ENCODE results near the gene MED16. TPM values are rescaled to one million over a fixed set of nuclear protein-coding genes. Genes with fewer than 3 reads are reported as not detected.

Gene MED16
- total and polyA plus RNA-seq, 2 experiments from 2014 or later: 26.6 to 66.5 TPM

- peaks cover 27% of the 10 kb centered on the region for H3K4me1 ChIP-seq (ENCODE audit: insufficient read depth)
- no peaks in the 10 kb centered on the region for H3K9me3 ChIP-seq (ENCODE audit: low read depth)
- H3K9me2 ChIP-seq (ENCODE audit: insufficient read depth): no peaks in the 10 kb centered on the region
- H3K36me3 ChIP-seq (ENCODE audit: low read depth): no peaks in the 10 kb centered on the region; the same call in 1 of the 2 replicates
- H3K79me2 ChIP-seq (ENCODE audit: insufficient read depth): peaks cover 91% of the 10 kb centered on the region
- in situ Hi-C loops (cut with MboI): no loop called here
- H3K4me3 ChIP-seq: no peak overlapping the region
- H3K27ac ChIP-seq: no peak overlapping the region
- H3K9ac ChIP-seq: no peak overlapping the region
- TF ChIP-seq EZH2phosphoT487 (IDR thresholded peaks at IDR 0.05; ENCODE audit: insufficient read depth, low read depth) (no peak), EZH2 (IDR thresholded peaks at IDR 0.05; ENCODE audit: insufficient read depth, poor library complexity, severe bottlenecking) (no peak)
- 99% methylated on average over 16 of the region's 16 CpGs for WGBS, 2 experiments (ENCODE audit: low coverage in 1 of 2, low lambda C conversion rate in 2 of 2, missing lambda C conversion rate in 2 of 2)
- no peaks in the 10 kb centered on the region for H4K20me1 ChIP-seq (ENCODE audit: insufficient read depth)
- H2AFZ ChIP-seq: no peak overlapping the region
- H3K27me3 ChIP-seq (replicated peaks; ENCODE audit: insufficient read depth): no peaks in the 10 kb centered on the region
- DNase-seq: no peak
- H3K4me2 ChIP-seq (ENCODE audit: unreplicated experiment): no peak overlapping the region
- no peaks in the 10 kb centered on the region for H3F3A ChIP-seq (ENCODE audit: insufficient read depth)
Measured at GRCh38 chr19:937259-937694, 44.3 kb upstream of the MED16 start.

GRCh38 chr19:936175-936546 is 43.2 kb upstream of the MED16 start:
- TF ChIP-seq EZH2phosphoT487 (IDR thresholded peaks at IDR 0.05; ENCODE audit: insufficient read depth, low read depth) (no peak), EZH2 (IDR thresholded peaks at IDR 0.05; ENCODE audit: insufficient read depth, poor library complexity, severe bottlenecking) (no peak)
- H3K79me2 ChIP-seq (ENCODE audit: insufficient read depth): peaks cover 84% of the 10 kb centered on the region
- WGBS, 2 experiments (ENCODE audit: low coverage in 1 of 2, low lambda C conversion rate in 2 of 2, missing lambda C conversion rate in 2 of 2): 96 to 99% methylated on average over 10 of the region's 10 CpGs
- no peak overlapping the region for H3K27ac ChIP-seq
- no peaks in the 10 kb centered on the region for H3F3A ChIP-seq (ENCODE audit: insufficient read depth)
- no peak overlapping the region for H3K4me2 ChIP-seq (ENCODE audit: unreplicated experiment)
- no peaks in the 10 kb centered on the region for H3K9me3 ChIP-seq (ENCODE audit: low read depth)
- H4K20me1 ChIP-seq (ENCODE audit: insufficient read depth): no peaks in the 10 kb centered on the region
- no peak for DNase-seq
- no peaks in the 10 kb centered on the region; the same call in 1 of the 2 replicates for H3K36me3 ChIP-seq (ENCODE audit: low read depth)
- H3K9me2 ChIP-seq (ENCODE audit: insufficient read depth): no peaks in the 10 kb centered on the region
- no peak overlapping the region for H3K9ac ChIP-seq
- no peak overlapping the region for H3K4me3 ChIP-seq
- H2AFZ ChIP-seq: no peak overlapping the region
- H3K27me3 ChIP-seq (replicated peaks; ENCODE audit: insufficient read depth): no peaks in the 10 kb centered on the region
- H3K4me1 ChIP-seq (ENCODE audit: insufficient read depth): peaks cover 27% of the 10 kb centered on the region
- in situ Hi-C loops (cut with MboI): no loop called here

DNA sequence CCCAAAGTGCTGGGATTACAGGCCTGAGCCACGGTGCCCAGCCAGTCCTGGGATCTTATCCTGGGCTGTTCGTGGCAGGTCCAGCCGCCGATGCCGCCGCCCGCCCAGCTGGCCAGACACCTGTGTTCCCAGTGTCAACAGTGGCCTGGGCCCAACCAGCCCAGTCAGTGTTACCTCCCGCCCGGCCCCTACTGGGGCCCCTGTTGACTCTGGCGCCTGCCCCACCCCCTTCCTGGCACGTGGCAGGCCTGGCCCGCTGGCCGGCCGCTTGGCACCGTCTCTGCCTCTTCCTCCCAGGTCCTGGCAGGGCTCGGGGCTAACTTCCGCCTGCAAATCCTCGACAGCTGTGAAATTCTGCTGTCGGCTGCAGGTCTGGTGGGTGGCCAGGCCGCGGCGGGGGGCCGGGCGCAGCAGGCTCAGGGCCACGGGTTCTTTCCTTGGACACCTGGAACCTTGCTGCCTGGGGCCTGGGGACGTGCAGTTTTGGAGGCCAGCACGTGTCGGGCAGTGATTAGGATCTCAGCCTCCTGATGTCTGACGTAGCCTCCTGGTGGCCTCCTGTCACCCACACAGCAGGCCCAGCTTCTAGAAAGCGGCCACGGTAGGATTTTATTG is 42.0 kb upstream of the MED16 start:
- Histone ChIP-seq H4K20me1 (ENCODE audit: insufficient read depth) (no peaks in the 10 kb centered on the region), H3K27ac (peak overlapping the region; percentile 22; the same call in 1 of the 2 replicates), H3F3A (ENCODE audit: insufficient read depth) (no peaks in the 10 kb centered on the region), H3K4me2 (ENCODE audit: unreplicated experiment) (no peak overlapping the region), H3K9ac (no peak overlapping the region; the same call in 1 of the 2 replicates), H3K36me3 (ENCODE audit: low read depth) (peaks cover 2% of the 10 kb centered on the region; the same call in 1 of the 2 replicates), H2AFZ (no peak overlapping the region), H3K9me2 (ENCODE audit: insufficient read depth) (no peaks in the 10 kb centered on the region), H3K4me3 (no peak overlapping the region), H3K4me1 (ENCODE audit: insufficient read depth) (peaks cover 27% of the 10 kb centered on the region), H3K27me3 (replicated peaks; ENCODE audit: insufficient read depth) (no peaks in the 10 kb centered on the region), H3K79me2 (ENCODE audit: insufficient read depth) (peaks cover 75% of the 10 kb centered on the region), H3K9me3 (ENCODE audit: low read depth) (no peaks in the 10 kb centered on the region)
- TF ChIP-seq EZH2 (IDR thresholded peaks at IDR 0.05; ENCODE audit: insufficient read depth, poor library complexity, severe bottlenecking) (no peak), EZH2phosphoT487 (IDR thresholded peaks at IDR 0.05; ENCODE audit: insufficient read depth, low read depth) (no peak)
- 24 to 29% methylated on average over 27 to 31 of the region's 31 CpGs for WGBS, 2 experiments (ENCODE audit: low coverage in 1 of 2, low lambda C conversion rate in 2 of 2, missing lambda C conversion rate in 2 of 2)
- in situ Hi-C loops (cut with MboI): no loop called here
- DNase-seq: peak; percentile 71

DNA sequence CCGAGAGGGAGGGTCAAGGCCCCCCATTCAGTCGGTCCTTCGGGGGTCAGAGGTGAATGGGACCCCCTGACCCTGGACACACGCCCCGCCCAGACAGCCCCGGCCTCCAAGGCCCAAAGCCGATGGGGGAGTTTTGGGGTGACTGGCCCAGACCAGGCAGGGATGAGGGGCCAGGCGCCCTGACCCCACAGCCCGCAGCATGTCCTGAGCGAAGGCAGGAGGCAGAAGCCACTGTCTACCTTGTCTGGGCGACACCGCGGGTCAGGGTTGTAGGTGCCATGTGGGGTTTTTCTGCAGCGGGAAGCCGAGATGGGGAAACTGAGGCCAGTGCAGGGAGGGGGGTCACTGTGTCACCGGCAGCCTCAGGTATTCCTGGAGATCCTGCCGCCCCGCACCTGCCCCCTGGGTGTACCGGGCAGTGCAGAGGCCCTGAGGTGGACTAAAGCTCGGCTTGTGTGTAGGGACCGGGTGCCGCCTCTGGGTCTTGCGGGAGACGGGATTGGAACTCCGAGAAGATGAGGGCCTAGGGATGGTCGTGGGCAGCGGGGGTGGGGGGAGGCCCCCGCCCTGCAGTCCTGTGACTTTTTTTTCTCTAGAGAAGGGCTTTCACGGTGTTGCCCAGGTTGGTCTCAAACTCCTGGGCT is 41.3 kb upstream of the MED16 start:
- 90% methylated on average over 15 to 29 of the region's 29 CpGs for WGBS, 2 experiments (ENCODE audit: low coverage in 1 of 2, low lambda C conversion rate in 2 of 2, missing lambda C conversion rate in 2 of 2)
- H3K4me3 ChIP-seq: no peak overlapping the region
- peaks cover 4% of the 10 kb centered on the region; the same call in 1 of the 2 replicates for H3K36me3 ChIP-seq (ENCODE audit: low read depth)
- TF ChIP-seq EZH2 (IDR thresholded peaks at IDR 0.05; ENCODE audit: insufficient read depth, poor library complexity, severe bottlenecking): no peak
- no peak for TF ChIP-seq EZH2phosphoT487 (IDR thresholded peaks at IDR 0.05; ENCODE audit: insufficient read depth, low read depth)
- H3K9me3 ChIP-seq (ENCODE audit: low read depth): no peaks in the 10 kb centered on the region
- no peaks in the 10 kb centered on the region for H3F3A ChIP-seq (ENCODE audit: insufficient read depth)
- peak overlapping the region; percentile 22; the same call in 1 of the 2 replicates for H3K27ac ChIP-seq
- H2AFZ ChIP-seq: no peak overlapping the region
- no peaks in the 10 kb centered on the region for H3K27me3 ChIP-seq (replicated peaks; ENCODE audit: insufficient read depth)
- H3K9me2 ChIP-seq (ENCODE audit: insufficient read depth): no peaks in the 10 kb centered on the region
- no peak for DNase-seq
- no peak overlapping the region; the same call in 1 of the 2 replicates for H3K9ac ChIP-seq
- peaks cover 71% of the 10 kb centered on the region for H3K79me2 ChIP-seq (ENCODE audit: insufficient read depth)
- H3K4me2 ChIP-seq (ENCODE audit: unreplicated experiment): no peak overlapping the region
- no peaks in the 10 kb centered on the region for H4K20me1 ChIP-seq (ENCODE audit: insufficient read depth)
- peaks cover 27% of the 10 kb centered on the region for H3K4me1 ChIP-seq (ENCODE audit: insufficient read depth)
- in situ Hi-C loops (cut with MboI): no loop called here
